Measurements from ENCODE around the gene ELMO2.
"Not testable (repeated sequence)": the region's sequence is repeated elsewhere in the genome, so short reads cannot be mapped to it uniquely, and the experiment has no call there.

ELMO2 gene

GRCh38 chr20:46406986-46407670, 713 bp upstream of the ELMO2 start:
- no peak for DNase-seq

- no peak for DNase-seq
Measured at GRCh38 chr20:46402331-46402811, 4.0 kb downstream of the ELMO2 start.

- no peak for DNase-seq
Measured at GRCh38 chr20:46401478-46401860, 4.9 kb downstream of the ELMO2 start.

GRCh38 chr20:46400828-46401477, 5.5 kb downstream of the ELMO2 start:
- no peak for DNase-seq

GRCh38 chr20:46400253-46400652, 6.2 kb downstream of the ELMO2 start:
- DNase-seq = no peak

GRCh38 chr20:46399401-46399800, 7.0 kb downstream of the ELMO2 start:
- DNase-seq = no peak

GRCh38 chr20:46398963-46399362, 7.5 kb downstream of the ELMO2 start:
- no peak for DNase-seq

GRCh38 chr20:46396052-46396740, 10.2 kb downstream of the ELMO2 start:
- no peak for DNase-seq

GRCh38 chr20:46394872-46395760, 11.3 kb downstream of the ELMO2 start:
- DNase-seq = no peak

GRCh38 chr20:46393967-46394366, 12.4 kb downstream of the ELMO2 start:
- no peak for DNase-seq

GRCh38 chr20:46388937-46389336, 17.5 kb downstream of the ELMO2 start:
- DNase-seq = peak; percentile 93 to 96

GRCh38 chr20:46388201-46388836, 18.1 kb downstream of the ELMO2 start:
- DNase-seq = no peak

- DNase-seq = not testable (repeated sequence)
Measured at GRCh38 chr20:46387054-46387453, 19.4 kb downstream of the ELMO2 start.

- DNase-seq = no peak
Measured at GRCh38 chr20:46378412-46379009, 27.9 kb downstream of the ELMO2 start.

GRCh38 chr20:46377518-46377917, 28.9 kb downstream of the ELMO2 start:
- DNase-seq = no peak

- DNase-seq = no peak
Measured at GRCh38 chr20:46376196-46376785, 30.1 kb downstream of the ELMO2 start.

- no peak for DNase-seq
Measured at GRCh38 chr20:46375771-46376170, 30.6 kb downstream of the ELMO2 start.

GRCh38 chr20:46374383-46374782, 32.0 kb downstream of the ELMO2 start:
- DNase-seq = no peak

GRCh38 chr20:46371656-46372055, 34.8 kb downstream of the ELMO2 start:
- no peak for DNase-seq

- no peak for DNase-seq
Measured at GRCh38 chr20:46368902-46369268, 37.5 kb downstream of the ELMO2 start.

Data from NCI-H446 (cell line).